ENCODE results near the gene RBM10. TPM values are rescaled to one million over a fixed set of nuclear protein-coding genes. Genes with fewer than 3 reads are reported as not detected.
A peak's percentile ranks its signal among the peaks of the same experiment; 100 is the strongest.

RBM10 gene
- total and polyA plus RNA-seq, 3 donors from 2014 or later = 20.4 to 41.3 (median 28.5) TPM

DNA sequence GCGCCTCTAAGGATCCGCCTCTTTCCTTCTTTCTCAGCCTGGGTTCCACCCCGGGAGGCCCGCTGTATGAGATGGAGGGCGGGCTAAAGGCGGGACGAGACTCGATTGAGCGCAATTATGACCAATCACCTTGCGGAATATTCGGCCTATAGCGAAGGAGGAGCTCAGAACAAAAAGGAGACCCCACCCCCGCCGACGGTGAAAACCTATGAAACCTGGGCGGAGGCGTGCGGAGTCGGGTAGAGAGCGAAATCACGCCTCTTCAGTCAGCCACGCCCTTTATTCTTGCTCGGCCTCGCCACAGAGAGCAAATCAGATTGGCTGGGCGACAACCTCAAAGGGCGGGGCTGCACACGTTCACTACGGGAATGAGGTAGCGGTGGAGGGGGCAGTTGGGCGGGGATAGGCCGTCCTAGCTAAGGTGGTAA, 72.8 kb downstream of the RBM10 start:
- Histone ChIP-seq H3K27me3 (no peaks in the 10 kb centered on the region), H3K27ac (peak overlapping the region; percentile 91 to 95), H3K9me3 (no peaks in the 10 kb centered on the region), H3K4me1 (peaks cover 6% of the 10 kb centered on the region), H3K4me3 (peak overlapping the region; percentile 69 to 77), H3K36me3 (ENCODE audit: low read depth, missing control alignments) (no peaks in the 10 kb centered on the region)
- TF ChIP-seq, protein P1, sequence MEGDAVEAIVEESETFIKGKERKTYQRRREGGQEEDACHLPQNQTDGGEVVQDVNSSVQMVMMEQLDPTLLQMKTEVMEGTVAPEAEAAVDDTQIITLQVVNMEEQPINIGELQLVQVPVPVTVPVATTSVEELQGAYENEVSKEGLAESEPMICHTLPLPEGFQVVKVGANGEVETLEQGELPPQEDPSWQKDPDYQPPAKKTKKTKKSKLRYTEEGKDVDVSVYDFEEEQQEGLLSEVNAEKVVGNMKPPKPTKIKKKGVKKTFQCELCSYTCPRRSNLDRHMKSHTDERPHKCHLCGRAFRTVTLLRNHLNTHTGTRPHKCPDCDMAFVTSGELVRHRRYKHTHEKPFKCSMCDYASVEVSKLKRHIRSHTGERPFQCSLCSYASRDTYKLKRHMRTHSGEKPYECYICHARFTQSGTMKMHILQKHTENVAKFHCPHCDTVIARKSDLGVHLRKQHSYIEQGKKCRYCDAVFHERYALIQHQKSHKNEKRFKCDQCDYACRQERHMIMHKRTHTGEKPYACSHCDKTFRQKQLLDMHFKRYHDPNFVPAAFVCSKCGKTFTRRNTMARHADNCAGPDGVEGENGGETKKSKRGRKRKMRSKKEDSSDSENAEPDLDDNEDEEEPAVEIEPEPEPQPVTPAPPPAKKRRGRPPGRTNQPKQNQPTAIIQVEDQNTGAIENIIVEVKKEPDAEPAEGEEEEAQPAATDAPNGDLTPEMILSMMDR (IDR thresholded peaks at IDR 0.05) = no peak
- WGBS, 2 donors = 0% methylated on average over 13 to 30 of the region's 31 CpGs
- intact Hi-C loops (cut with DNase I; ENCODE audit: low total_unique reads) = no loop called here
- DNase-seq = peak; percentile 97

DNA sequence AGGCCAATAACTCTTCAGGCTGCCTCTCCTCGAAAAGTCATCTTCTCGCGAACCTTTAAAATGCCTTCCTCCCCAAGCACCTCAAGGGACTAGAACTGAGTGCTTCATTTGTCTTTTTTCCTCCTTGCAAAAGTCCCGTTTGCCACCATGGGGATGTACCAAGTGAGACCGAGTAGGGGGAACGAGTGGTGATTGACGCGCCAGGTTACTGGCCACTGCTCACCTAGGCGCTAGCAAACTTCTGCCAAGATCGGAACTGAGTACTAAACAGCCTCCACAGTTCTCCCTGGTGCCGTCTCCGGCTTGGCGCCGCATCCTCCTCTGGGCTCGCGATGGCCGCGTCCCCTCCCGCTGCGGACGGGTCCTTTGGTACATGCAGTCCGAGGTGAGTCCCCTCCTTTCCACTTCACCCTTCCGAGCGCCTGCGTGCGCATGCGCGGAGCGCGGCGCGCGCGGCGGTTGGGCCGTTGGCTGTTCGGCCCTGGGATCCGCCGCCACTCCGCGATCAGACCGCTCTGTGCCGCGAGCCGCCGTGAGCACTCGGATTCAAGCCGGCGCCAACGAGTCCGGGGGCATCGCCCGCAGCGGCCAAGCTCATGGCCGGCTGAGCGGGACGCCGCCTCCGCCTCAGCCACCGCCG, 73.4 kb downstream of the RBM10 start, which contains the start of gene CDK16:
CDK16 (plus strand) TSS at position 402 of the 640 bp plus-strand sequence. CDS start 4,877 bp downstream, outside the sequence.
- no peaks in the 10 kb centered on the region for H3K36me3 ChIP-seq (ENCODE audit: low read depth, missing control alignments)
- H3K27ac ChIP-seq = peak within 1 kb of the TSS; percentile 91 to 95
- WGBS, 2 donors = 6% methylated on average over 21 of the region's 61 CpGs; no CpG with 5 or more reads in 1 of the 2 donors
- DNase-seq = peak; percentile 60
- peak within 1 kb of the TSS; percentile 69 to 77 for H3K4me3 ChIP-seq
- peaks cover 6% of the 10 kb centered on the region for H3K4me1 ChIP-seq
- no peak for TF ChIP-seq POLR2A (IDR thresholded peaks at IDR 0.05)
- TF ChIP-seq, protein P1 (IDR thresholded peaks at IDR 0.05) = peak in 1 of 3 experiments; percentile 4
- H3K9me3 ChIP-seq = no peaks in the 10 kb centered on the region
- intact Hi-C loops (cut with DNase I; ENCODE audit: low total_unique reads) = no loop called here
- H3K27me3 ChIP-seq = no peaks in the 10 kb centered on the region

DNA sequence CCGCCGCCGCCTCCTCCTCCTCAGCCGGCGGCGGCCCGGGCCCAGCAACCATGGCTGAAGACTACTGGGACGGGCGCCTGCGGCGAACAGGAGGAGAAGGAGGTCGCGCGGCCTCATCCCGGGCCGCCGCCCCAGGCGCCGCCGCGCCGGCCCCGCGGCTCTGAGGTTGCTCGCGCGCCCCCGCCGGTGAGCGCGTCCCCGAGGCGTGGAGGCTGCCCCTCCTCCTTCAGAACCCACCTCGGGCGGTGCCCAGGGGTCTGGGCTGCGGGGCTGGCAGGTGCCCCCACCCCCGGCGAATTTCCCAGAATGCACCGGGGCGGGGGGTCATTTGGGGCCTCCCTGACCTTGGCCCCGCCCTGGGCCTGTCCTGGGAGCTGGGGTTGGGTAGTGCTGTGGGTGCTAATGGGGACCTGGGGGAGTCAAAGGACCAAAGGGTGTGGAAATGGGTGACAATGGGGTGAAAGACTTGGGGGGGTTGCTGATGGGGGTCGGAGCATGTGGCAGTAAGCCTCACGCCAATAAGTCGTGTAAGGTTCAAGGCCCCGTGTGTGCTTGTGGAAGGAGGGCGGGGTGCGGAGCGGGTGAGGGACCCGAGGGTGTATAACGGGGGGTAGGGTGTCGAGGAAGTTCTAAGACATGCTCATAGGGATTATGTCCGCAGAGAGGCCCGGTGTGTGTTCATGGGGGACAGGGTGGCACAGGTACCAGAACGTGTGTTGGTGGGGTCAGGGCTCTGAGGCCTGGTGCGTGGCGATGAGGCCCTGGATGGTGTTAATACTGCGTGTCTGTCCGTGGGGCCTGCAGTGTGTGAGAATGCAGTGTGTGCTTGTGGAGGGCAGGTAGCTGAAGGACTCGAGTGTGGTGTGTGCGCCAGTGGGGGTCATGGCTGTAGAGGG, 74.1 kb downstream of the RBM10 start:
- no peaks in the 10 kb centered on the region for H3K27me3 ChIP-seq
- peaks cover 6% of the 10 kb centered on the region for H3K4me1 ChIP-seq
- H3K36me3 ChIP-seq (ENCODE audit: low read depth, missing control alignments) = no peaks in the 10 kb centered on the region
- intact Hi-C loops (cut with DNase I; ENCODE audit: low total_unique reads) = no loop called here
- H3K27ac ChIP-seq = peak overlapping the region; percentile 91 to 95
- peak; percentile 26 for DNase-seq
- 0 to 1% methylated on average over 12 to 21 of the region's 60 CpGs for WGBS, 2 donors
- H3K4me3 ChIP-seq = peak overlapping the region; percentile 69 to 77
- TF ChIP-seq, protein P1 (IDR thresholded peaks at IDR 0.05) = no peak
- TF ChIP-seq POLR2A (IDR thresholded peaks at IDR 0.05) = no peak
- H3K9me3 ChIP-seq = no peaks in the 10 kb centered on the region

DNA sequence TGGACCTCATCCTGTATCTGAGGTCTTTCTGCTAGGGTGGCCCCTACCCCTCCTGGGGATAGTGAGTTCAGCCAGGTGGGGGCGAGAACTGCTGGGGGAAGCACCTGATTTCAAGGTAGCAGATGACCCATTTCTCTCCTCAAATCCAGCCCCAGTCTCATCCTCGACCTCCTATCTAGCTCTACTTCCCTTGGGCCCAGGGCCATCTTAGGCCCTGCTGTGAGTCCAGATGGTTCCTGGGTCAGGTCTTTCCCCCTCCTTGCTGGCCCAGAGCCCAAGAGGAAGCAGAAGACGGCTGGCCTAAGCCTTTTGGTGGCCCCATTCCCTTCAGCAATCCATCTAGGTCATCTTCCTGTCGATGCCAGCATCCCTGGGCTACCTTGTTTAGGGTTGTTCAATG, 76.7 kb downstream of the RBM10 start:
- H3K4me1 ChIP-seq = peaks cover 5% of the 10 kb centered on the region
- H3K9me3 ChIP-seq = no peaks in the 10 kb centered on the region
- H3K4me3 ChIP-seq = no peak overlapping the region
- DNase-seq = no peak
- no peak overlapping the region for H3K27ac ChIP-seq
- H3K27me3 ChIP-seq = no peaks in the 10 kb centered on the region
- no peak for TF ChIP-seq POLR2A (IDR thresholded peaks at IDR 0.05)
- TF ChIP-seq, protein P1 (IDR thresholded peaks at IDR 0.05) = no peak
- no peaks in the 10 kb centered on the region for H3K36me3 ChIP-seq (ENCODE audit: low read depth, missing control alignments)
- WGBS, 2 donors = 53 to 57% methylated on average over 1 to 4 of the region's 4 CpGs
- intact Hi-C loops (cut with DNase I; ENCODE audit: low total_unique reads) = no loop called here

All from testis (tissue), 3 donors.